ENCODE results near the gene CCDC124. TPM values are rescaled to one million over a fixed set of nuclear protein-coding genes. Genes with fewer than 3 reads are reported as not detected.

Gene CCDC124
- total RNA-seq, 1 donor from 2014 or later = 87.9 TPM

DNA sequence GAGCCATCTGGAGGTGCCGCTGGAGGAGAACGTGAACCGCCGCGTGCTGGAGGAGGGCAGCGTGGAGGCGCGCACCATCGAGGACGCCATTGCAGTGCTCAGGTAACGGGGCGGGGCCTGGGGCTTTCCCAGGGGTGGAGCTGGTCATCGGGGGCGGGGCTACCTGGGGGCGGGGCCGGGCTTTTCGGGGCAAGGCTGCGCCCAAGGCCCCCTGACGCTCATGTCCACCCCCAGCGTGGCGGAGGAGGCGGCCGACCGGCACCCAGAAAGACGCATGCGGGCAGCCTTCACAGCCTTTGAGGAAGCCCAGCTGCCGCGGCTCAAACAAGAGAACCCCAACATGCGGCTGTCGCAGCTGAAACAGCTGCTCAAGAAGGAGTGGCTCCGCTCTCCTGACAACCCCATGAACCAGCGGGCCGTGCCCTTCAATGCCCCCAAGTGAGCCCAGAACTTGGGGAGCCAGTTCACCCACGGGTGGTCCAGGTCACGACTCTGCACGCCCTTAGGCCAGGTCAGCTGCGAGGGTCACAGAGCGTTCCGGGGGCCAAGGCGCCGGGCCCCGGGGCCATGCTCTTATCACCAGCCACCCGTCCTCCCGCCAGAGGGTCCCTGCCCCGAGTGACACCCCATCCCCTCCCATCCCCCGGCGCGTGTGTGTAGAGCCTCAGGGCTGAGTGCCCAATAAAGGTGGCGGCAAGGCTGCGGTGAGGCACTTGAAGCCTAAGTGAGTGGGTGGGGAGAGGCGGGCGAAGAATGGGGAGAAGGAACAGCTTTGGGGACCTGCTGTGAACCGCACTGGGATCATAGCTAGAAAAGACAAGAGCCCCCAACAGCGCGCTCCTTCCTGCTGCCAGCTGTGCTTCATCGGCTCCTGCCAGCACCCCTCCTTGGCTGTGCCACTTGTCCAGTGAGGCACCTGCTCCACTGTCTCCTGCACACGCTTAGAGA, 10.7 kb downstream of the CCDC124 start:
- TF ChIP-seq, protein P1, sequence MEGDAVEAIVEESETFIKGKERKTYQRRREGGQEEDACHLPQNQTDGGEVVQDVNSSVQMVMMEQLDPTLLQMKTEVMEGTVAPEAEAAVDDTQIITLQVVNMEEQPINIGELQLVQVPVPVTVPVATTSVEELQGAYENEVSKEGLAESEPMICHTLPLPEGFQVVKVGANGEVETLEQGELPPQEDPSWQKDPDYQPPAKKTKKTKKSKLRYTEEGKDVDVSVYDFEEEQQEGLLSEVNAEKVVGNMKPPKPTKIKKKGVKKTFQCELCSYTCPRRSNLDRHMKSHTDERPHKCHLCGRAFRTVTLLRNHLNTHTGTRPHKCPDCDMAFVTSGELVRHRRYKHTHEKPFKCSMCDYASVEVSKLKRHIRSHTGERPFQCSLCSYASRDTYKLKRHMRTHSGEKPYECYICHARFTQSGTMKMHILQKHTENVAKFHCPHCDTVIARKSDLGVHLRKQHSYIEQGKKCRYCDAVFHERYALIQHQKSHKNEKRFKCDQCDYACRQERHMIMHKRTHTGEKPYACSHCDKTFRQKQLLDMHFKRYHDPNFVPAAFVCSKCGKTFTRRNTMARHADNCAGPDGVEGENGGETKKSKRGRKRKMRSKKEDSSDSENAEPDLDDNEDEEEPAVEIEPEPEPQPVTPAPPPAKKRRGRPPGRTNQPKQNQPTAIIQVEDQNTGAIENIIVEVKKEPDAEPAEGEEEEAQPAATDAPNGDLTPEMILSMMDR (IDR thresholded peaks at IDR 0.05; ENCODE audit: partially characterized antibody, unreplicated experiment) = no peak
- H3K36me3 Mint-ChIP-seq (ENCODE audit: unreplicated experiment) = no peaks in the 10 kb centered on the region
- DNase-seq = no peak
- H3K4me1 Mint-ChIP-seq (ENCODE audit: low read depth, unreplicated experiment) = peaks cover 9% of the 10 kb centered on the region
- peaks cover 4% of the 10 kb centered on the region for H3K9me3 Mint-ChIP-seq (ENCODE audit: unreplicated experiment)
- H3K27ac Mint-ChIP-seq (ENCODE audit: unreplicated experiment) = no peak overlapping the region
- H3K27me3 Mint-ChIP-seq (ENCODE audit: unreplicated experiment) = peaks cover 13% of the 10 kb centered on the region
- H3K4me3 Mint-ChIP-seq (ENCODE audit: unreplicated experiment) = no peak overlapping the region

GRCh38 chr19:17944301-17944700, 11.5 kb downstream of the CCDC124 start:
- no peak for DNase-seq
- Mint-ChIP-seq H3K9me3 (ENCODE audit: unreplicated experiment) (peaks cover 8% of the 10 kb centered on the region), H3K4me1 (ENCODE audit: low read depth, unreplicated experiment) (peaks cover 9% of the 10 kb centered on the region), H3K36me3 (ENCODE audit: unreplicated experiment) (no peaks in the 10 kb centered on the region), H3K27me3 (ENCODE audit: unreplicated experiment) (peaks cover 19% of the 10 kb centered on the region), H3K27ac (ENCODE audit: unreplicated experiment) (no peak overlapping the region), H3K4me3 (ENCODE audit: unreplicated experiment) (no peak overlapping the region)
- TF ChIP-seq, protein P1 (IDR thresholded peaks at IDR 0.05; ENCODE audit: partially characterized antibody, unreplicated experiment) = no peak

DNA sequence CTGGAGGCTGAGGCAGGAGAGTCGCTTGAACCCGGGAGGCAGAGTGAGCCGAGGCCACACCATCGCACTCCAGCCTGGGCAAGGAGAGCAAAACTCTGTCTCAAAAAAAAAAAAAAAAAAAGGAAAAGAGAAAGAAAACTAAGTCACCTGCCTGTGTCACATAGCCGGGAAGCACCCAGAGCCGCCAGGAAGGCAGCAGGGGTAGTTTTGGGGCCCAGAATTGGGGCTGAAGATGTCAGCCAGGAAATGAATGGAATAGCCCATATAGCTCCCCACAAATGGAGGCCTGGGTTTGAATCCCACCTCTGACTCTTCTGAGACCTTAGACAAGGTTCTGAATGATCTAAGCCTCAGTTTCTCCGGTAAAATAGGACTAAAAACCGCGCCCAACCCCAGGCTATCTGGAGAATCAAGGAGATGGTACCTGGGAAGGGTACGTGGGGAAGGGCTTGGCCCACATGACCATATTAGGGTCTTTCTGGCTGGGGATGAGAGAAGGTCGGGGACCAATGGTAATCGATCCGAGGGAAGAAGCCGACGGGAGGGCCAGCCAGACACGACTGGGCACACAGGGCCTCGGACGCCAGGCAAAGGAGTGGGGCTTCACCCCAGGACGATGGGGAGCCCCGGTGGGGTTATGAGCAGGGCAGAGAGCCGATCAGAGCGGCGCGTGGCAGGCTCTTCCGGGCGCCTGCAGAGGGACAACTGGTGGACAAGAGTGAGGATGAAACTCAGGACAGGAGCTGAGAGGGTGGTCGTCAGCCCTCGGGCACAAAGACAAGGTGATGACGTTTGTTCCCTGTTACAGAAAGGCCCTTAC, 14.4 kb downstream of the CCDC124 start:
- Mint-ChIP-seq H3K27me3 (ENCODE audit: unreplicated experiment) (peaks cover 28% of the 10 kb centered on the region), H3K9me3 (ENCODE audit: unreplicated experiment) (peaks cover 16% of the 10 kb centered on the region), H3K4me1 (ENCODE audit: low read depth, unreplicated experiment) (peaks cover 16% of the 10 kb centered on the region), H3K27ac (ENCODE audit: unreplicated experiment) (peak overlapping the region; percentile 95), H3K4me3 (ENCODE audit: unreplicated experiment) (peak overlapping the region; percentile 82), H3K36me3 (ENCODE audit: unreplicated experiment) (no peaks in the 10 kb centered on the region)
- TF ChIP-seq, protein P1 (IDR thresholded peaks at IDR 0.05; ENCODE audit: partially characterized antibody, unreplicated experiment) = peak; percentile 5
- no peak for DNase-seq

- Mint-ChIP-seq H3K9me3 (ENCODE audit: unreplicated experiment) (peaks cover 16% of the 10 kb centered on the region), H3K36me3 (ENCODE audit: unreplicated experiment) (no peaks in the 10 kb centered on the region), H3K4me3 (ENCODE audit: unreplicated experiment) (peak overlapping the region; percentile 91), H3K27me3 (ENCODE audit: unreplicated experiment) (peaks cover 28% of the 10 kb centered on the region), H3K4me1 (ENCODE audit: low read depth, unreplicated experiment) (peaks cover 13% of the 10 kb centered on the region), H3K27ac (ENCODE audit: unreplicated experiment) (no peak overlapping the region)
- TF ChIP-seq, protein P1 (IDR thresholded peaks at IDR 0.05; ENCODE audit: partially characterized antibody, unreplicated experiment) = no peak
- DNase-seq = peak; percentile 100
Measured at GRCh38 chr19:17947815-17948513, 15.1 kb downstream of the CCDC124 start.

Data from glutamatergic neuron (in vitro differentiated cells).